ENCODE data around the gene TCEANC. TPM values are rescaled to one million over a fixed set of nuclear protein-coding genes. Genes with fewer than 3 reads are reported as not detected.

TCEANC gene
- total RNA-seq = 1.7 and 1.9 TPM in 2 replicates

GRCh38 chrX:13652850-13653693, at the start of gene TCEANC:
Gene TCEANC (plus strand): TSS chrX:13653141. CDS start chrX:13662509, 9,368 bp downstream.

GRCh38 chrX:13688958-13689740, 36.2 kb downstream of the TCEANC start, which contains the start of gene RAB9A:
Gene RAB9A (plus strand): TSS chrX:13689128. CDS start chrX:13708747, 19,619 bp downstream.

Other genes starting within 250 kb of the TCEANC start
- 0.21 TPM in 1 of 2 replicates, not detected in the other for gene EGFL6, start 83.5 kb upstream of the TCEANC start, total RNA-seq
- 52.2 and 54.5 TPM in 2 replicates for gene RAB9A, start 36.0 kb downstream of the TCEANC start, total RNA-seq
- 15.4 and 19.4 TPM in 2 replicates for gene TRAPPC2, start 81.5 kb downstream of the TCEANC start, total RNA-seq
- gene OFD1, start 81.6 kb downstream of the TCEANC start, total RNA-seq = 11.9 and 14.0 TPM in 2 replicates
- under 0.01 and 0.21 TPM in 2 replicates for gene GPM6B, start 164.0 kb downstream of the TCEANC start, total RNA-seq